Esophagus squamous epithelium (tissue), 5 donors: ENCODE measurements around the gene ANKHD1. TPM values are rescaled to one million over a fixed set of nuclear protein-coding genes. Genes with fewer than 3 reads are reported as not detected.

Experiments used
- DNase-seq: peaks from one replicate; lab custom pipeline; 2025; lab: John Stamatoyannopoulos, UW
- H3K27ac ChIP-seq, 4 donors: fragments of 200-600 bp; sonication (generic); one replicate each; pipeline ENCODE4 v1.5.1; 2016 to 2019; ENCODE audit warnings: mild to moderate bottlenecking in 1 of 4
- H3K27me3 ChIP-seq, 4 donors: fragments of 200-600 bp; sonication (generic); 1 replicate in 3 of 4; 2 replicates in 1 of 4; pipeline versions ENCODE4 v1.5.1 to v1.6.0; 2017 to 2021; ENCODE audit warnings: antibody characterized with exemption in 1 of 4
- H3K36me3 ChIP-seq, 3 donors: fragments of 200-600 bp; sonication (generic); one replicate each; pipeline ENCODE4 v1.5.1; 2016 to 2019
- H3K4me1 ChIP-seq, 3 donors: fragments of 200-600 bp; sonication (generic); one replicate each; pipeline ENCODE4 v1.5.1; 2017 to 2019
- H3K4me3 ChIP-seq, 4 donors: fragments of 200-600 bp; sonication (generic); 1 replicate in 3 of 4; 2 replicates in 1 of 4; pipeline ENCODE4 v1.5.1; 2016 to 2019; ENCODE audit warnings: mild to moderate bottlenecking in 2 of 4, moderate library complexity in 1 of 4
- H3K9me3 ChIP-seq, 3 donors: fragments of 200-600 bp; sonication (generic); one replicate each; pipeline ENCODE4 v1.5.1; 2016 to 2019
- CTCF ChIP-seq, 6 experiments: fragments of 450-650 bp in 4 of 6; fragments of 200-600 bp in 2 of 6; sonication (generic) in 2 of 6; IDR thresholded peaks; one replicate each; pipeline ENCODE4 v1.5.1; 2016 to 2019; ENCODE audit warnings: antibody characterized with exemption in 6 of 6, mild to moderate bottlenecking in 4 of 6, moderate library complexity in 4 of 6
- POLR2A ChIP-seq, 4 donors: fragments of 450-650 bp; IDR thresholded peaks; one replicate each; pipeline ENCODE4 v1.6.1; 2017; ENCODE audit warnings: antibody characterized with exemption in 4 of 4, mild to moderate bottlenecking in 4 of 4, moderate library complexity in 3 of 4
- WGBS, 2 donors: methylation state at CpG; one replicate each; pipeline ENCODE4 v1.1.5; 2018; 5-methylcytosine and 5-hydroxymethylcytosine counted together
- intact Hi-C: fragments of 100-400 bp; cut with DNase I; formaldehyde crosslinking; loops from one replicate; pipeline ENCODE4 v1.15.0; 2022
- total RNA-seq, 4 donors: library from RNA; depleted of rRNA; stranded (reverse); fragments of >200 nt; gene quantifications; one replicate each; pipeline ENCODE4 v1.1.0, GENCODE V29; 2016
- donor health status: DM: yes; HTN: yes; CAD: no.

Gene ANKHD1
- total RNA-seq, 4 donors from 2014 or later: 55.7 to 130 (median 87.2) TPM

- Histone ChIP-seq H3K27me3 (no peaks in the 10 kb centered on the region), H3K4me3 (no peak overlapping the region), H3K36me3 (peaks cover 5 to 68% (median 32%) of the 10 kb centered on the region in 3 donors), H3K9me3 (no peaks in the 10 kb centered on the region), H3K4me1 (peaks cover 26 to 39% (median 31%) of the 10 kb centered on the region in 3 donors), H3K27ac (no peak overlapping the region)
- intact Hi-C loops: no loop called here
- 88 to 94% methylated on average over 6 of the region's 7 CpGs for WGBS, 2 donors
- TF ChIP-seq POLR2A (IDR thresholded peaks at IDR 0.05): no peak
- DNase-seq: no peak
These were observed 143.4 kb downstream of the ANKHD1 start for GRCh38 chr5:140544986-140545385.

GRCh38 chr5:140545606-140546005 is 144.0 kb downstream of the ANKHD1 start:
- Histone ChIP-seq H3K4me1 (peaks cover 26 to 43% (median 31%) of the 10 kb centered on the region in 3 donors), H3K27ac (no peak overlapping the region), H3K4me3 (no peak overlapping the region), H3K27me3 (no peaks in the 10 kb centered on the region), H3K9me3 (no peaks in the 10 kb centered on the region), H3K36me3 (peaks cover 5 to 68% (median 32%) of the 10 kb centered on the region in 3 donors)
- 89 to 92% methylated on average over 9 to 10 of the region's 10 CpGs for WGBS, 2 donors
- intact Hi-C loops: no loop called here
- TF ChIP-seq CTCF (IDR thresholded peaks at IDR 0.05) (no peak), POLR2A (IDR thresholded peaks at IDR 0.05) (no peak)
- DNase-seq: no peak

- Histone ChIP-seq H3K27me3 (no peaks in the 10 kb centered on the region), H3K9me3 (no peaks in the 10 kb centered on the region), H3K36me3 (peaks cover 0 to 68% (median 35%) of the 10 kb centered on the region in 3 donors), H3K27ac (peak overlapping the region; percentile 95 to 98 (median 96)), H3K4me3 (peak overlapping the region; percentile 36 to 70 (median 54)), H3K4me1 (peaks cover 26 to 43% (median 31%) of the 10 kb centered on the region in 3 donors)
- 46 to 77% methylated on average over 6 to 11 of the region's 13 CpGs for WGBS, 2 donors
- no peak for TF ChIP-seq CTCF (IDR thresholded peaks at IDR 0.05)
- TF ChIP-seq POLR2A (IDR thresholded peaks at IDR 0.05): no peak
- DNase-seq: no peak
- intact Hi-C loops: no loop called here
These were observed 145.3 kb downstream of the ANKHD1 start for GRCh38 chr5:140546851-140547507.

- intact Hi-C loops: no loop called here
- H3K27ac ChIP-seq: peak within 1 kb of the TSS; percentile 95 to 98 (median 96)
- peak in 2 of 4 donors; percentile 78 to 85 for TF ChIP-seq POLR2A (IDR thresholded peaks at IDR 0.05)
- TF ChIP-seq CTCF (IDR thresholded peaks at IDR 0.05): peak in 5 of 6 experiments; percentile 54 to 89 (median 71)
- peak; percentile 61 for DNase-seq
- peaks cover 26 to 43% (median 31%) of the 10 kb centered on the region in 3 donors for H3K4me1 ChIP-seq
- no peaks in the 10 kb centered on the region for H3K27me3 ChIP-seq
- H3K4me3 ChIP-seq: peak within 1 kb of the TSS; percentile 36 to 70 (median 54)
- 0% methylated on average over 9 to 19 of the region's 52 CpGs for WGBS, 2 donors
- H3K9me3 ChIP-seq: no peaks in the 10 kb centered on the region
- H3K36me3 ChIP-seq: peaks cover 0 to 67% (median 37%) of the 10 kb centered on the region in 3 donors
These were observed 146.1 kb downstream of the ANKHD1 start, which contains the start of gene EIF4EBP3 for GRCh38 chr5:140547508-140548299. Gene EIF4EBP3, plus strand, starts transcription at chr5:140547662. Its CDS starts 76 bp downstream, at chr5:140547738.

GRCh38 chr5:140548300-140548688 is 146.7 kb downstream of the ANKHD1 start:
- DNase-seq: no peak
- peaks cover 26 to 47% (median 31%) of the 10 kb centered on the region in 3 donors for H3K4me1 ChIP-seq

More at GRCh38 chr5:140548300-140548688, 146.7 kb downstream of the ANKHD1 start:
- Histone ChIP-seq H3K27ac (peak overlapping the region; percentile 95 to 98 (median 96)), H3K9me3 (no peaks in the 10 kb centered on the region), H3K4me3 (peak overlapping the region; percentile 36 to 70 (median 54)), H3K27me3 (no peaks in the 10 kb centered on the region), H3K36me3 (peaks cover 0 to 66% (median 33%) of the 10 kb centered on the region in 3 donors)
- WGBS, 2 donors: 0% methylated on average over 4 of the region's 5 CpGs; no CpG with 5 or more reads in 1 of the 2 donors
- intact Hi-C loops: no loop called here
- TF ChIP-seq CTCF (IDR thresholded peaks at IDR 0.05) (no peak), POLR2A (IDR thresholded peaks at IDR 0.05) (no peak)
